H1 (cell line): Measurements from ENCODE around the gene TPRN.

Source experiments
- BRCA1 ChIP-seq: IDR thresholded peaks from 2 replicates; pipeline ENCODE4 v1.6.1; 2012; ENCODE audit warnings: low read depth, low read length, improper control_type of control experiment
- CBX5 ChIP-seq: fragments of 300-800, 300-1000 bp; sonication (generic); IDR thresholded peaks from 2 replicates; pipeline ENCODE4 v1.7.1; 2016; ENCODE audit warnings: antibody characterized with exemption, low read length, low read depth
- CHD2 ChIP-seq: IDR thresholded peaks from 2 replicates; pipeline ENCODE4 v1.6.1; 2012; ENCODE audit warnings: low read length, improper control_type of control experiment
- GABPA ChIP-seq: IDR thresholded peaks from 2 replicates; pipeline ENCODE4 v1.6.1; 2011; ENCODE audit warnings: mild to moderate bottlenecking, low read length, moderate library complexity, borderline replicate concordance; ENCODE audit not compliant: insufficient read depth
- POLR2A ChIP-seq, 2 experiments: IDR thresholded peaks; 1 replicate in 1 of 2; 2 replicates in 1 of 2; pipeline ENCODE4 v1.6.1; 2011; ENCODE audit warnings: low read depth in 2 of 2, low read length in 2 of 2, mild to moderate bottlenecking in 2 of 2; ENCODE audit errors: control extremely low read depth in 1 of 2
- POLR2AphosphoS5 ChIP-seq: IDR thresholded peaks from 2 replicates; pipeline ENCODE4 v1.6.1; 2011; ENCODE audit warnings: low read depth, low read length
- RAD21 ChIP-seq, 2 experiments: IDR thresholded peaks in 1 of 2; conservative IDR thresholded peaks in 1 of 2; 2 replicates each; pipeline ENCODE4 v1.6.1; 2011; ENCODE audit warnings: low read depth in 2 of 2, low read length in 2 of 2, improper control_type of control experiment in 1 of 2, inconsistent platforms in 1 of 2, mild to moderate bottlenecking in 1 of 2, moderate library complexity in 1 of 2
- RNF2 ChIP-seq: fragments of 200-900, 300-1000 bp; sonication (generic); IDR thresholded peaks from 2 replicates; pipeline ENCODE4 v1.7.1; 2016; ENCODE audit warnings: borderline replicate concordance, low read depth, mild to moderate bottlenecking, antibody characterized with exemption, low read length; ENCODE audit not compliant: poor library complexity, severe bottlenecking; ENCODE audit errors: missing control alignments
- SRF ChIP-seq: IDR thresholded peaks from 2 replicates; pipeline ENCODE4 v1.6.1; 2011; ENCODE audit warnings: mild to moderate bottlenecking, low read depth, low read length, moderate library complexity
- ZNF274 ChIP-seq: IDR thresholded peaks from 2 replicates; pipeline ENCODE4 v1.7.0; 2012; ENCODE audit warnings: low read length, borderline replicate concordance; ENCODE audit errors: extremely low read depth
- TF ChIP-seq, protein P1 (sequence below), 3 experiments: IDR thresholded peaks; 1 replicate in 2 of 3; 2 replicates in 1 of 3; pipeline versions ENCODE4 v1.5.1 to v1.6.1; 2011; ENCODE audit warnings: low read length in 3 of 3, mild to moderate bottlenecking in 3 of 3, inconsistent platforms in 2 of 3, low read depth in 1 of 3, moderate library complexity in 1 of 3; ENCODE audit not compliant: insufficient read depth in 1 of 3; ENCODE audit errors: control extremely low read depth in 1 of 3
- TF ChIP-seq, protein P2 (sequence below): IDR thresholded peaks from 2 replicates; pipeline ENCODE4 v1.6.1; 2012; ENCODE audit warnings: inconsistent platforms

DNA sequence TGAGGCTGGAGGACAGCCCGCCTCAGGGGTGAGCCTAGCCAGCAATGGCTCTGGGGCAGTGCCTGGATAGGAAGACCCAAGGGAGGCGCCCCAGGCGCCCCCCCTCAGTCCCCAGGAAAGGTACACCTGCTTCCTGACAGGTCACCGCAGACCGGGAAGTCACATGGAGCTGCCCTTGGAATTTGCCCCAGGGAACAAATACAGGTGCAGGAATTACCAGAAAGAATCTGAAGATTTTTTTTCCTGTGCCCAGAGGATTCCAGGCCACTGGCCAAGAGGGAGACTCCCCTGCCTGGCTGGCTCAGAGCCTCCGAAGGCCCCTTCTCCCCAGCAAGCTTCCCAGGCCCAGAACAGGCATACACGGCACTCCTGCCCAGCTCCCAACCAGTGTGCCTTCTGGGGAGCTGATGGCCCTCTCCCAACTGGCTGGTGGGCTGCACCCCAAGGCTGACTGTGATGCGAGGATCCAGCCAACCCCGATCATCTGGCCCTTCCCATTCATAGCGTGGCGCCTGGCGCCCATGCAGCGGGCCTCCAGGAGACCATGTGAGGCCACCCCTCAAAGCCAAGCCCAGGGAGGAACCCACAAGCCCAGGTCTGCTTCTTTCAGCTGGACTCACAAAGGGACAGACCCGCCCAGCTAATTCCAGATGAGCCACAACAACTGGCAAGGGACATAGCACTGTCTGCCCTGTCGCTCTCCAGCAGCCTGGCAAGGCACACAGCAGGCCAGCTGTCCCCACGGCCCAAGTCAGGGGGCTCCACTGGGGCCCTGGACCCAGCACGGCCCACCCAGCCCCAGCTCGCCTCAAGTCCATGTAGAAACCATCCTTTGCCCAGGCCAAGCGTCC is 2.3 kb downstream of the TPRN start:
- no peak for TF ChIP-seq POLR2A (IDR thresholded peaks at IDR 0.05; ENCODE audit: control extremely low read depth in 1 of 2, low read depth in 2 of 2, low read length in 2 of 2)
- TF ChIP-seq, protein P1, sequence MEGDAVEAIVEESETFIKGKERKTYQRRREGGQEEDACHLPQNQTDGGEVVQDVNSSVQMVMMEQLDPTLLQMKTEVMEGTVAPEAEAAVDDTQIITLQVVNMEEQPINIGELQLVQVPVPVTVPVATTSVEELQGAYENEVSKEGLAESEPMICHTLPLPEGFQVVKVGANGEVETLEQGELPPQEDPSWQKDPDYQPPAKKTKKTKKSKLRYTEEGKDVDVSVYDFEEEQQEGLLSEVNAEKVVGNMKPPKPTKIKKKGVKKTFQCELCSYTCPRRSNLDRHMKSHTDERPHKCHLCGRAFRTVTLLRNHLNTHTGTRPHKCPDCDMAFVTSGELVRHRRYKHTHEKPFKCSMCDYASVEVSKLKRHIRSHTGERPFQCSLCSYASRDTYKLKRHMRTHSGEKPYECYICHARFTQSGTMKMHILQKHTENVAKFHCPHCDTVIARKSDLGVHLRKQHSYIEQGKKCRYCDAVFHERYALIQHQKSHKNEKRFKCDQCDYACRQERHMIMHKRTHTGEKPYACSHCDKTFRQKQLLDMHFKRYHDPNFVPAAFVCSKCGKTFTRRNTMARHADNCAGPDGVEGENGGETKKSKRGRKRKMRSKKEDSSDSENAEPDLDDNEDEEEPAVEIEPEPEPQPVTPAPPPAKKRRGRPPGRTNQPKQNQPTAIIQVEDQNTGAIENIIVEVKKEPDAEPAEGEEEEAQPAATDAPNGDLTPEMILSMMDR (IDR thresholded peaks at IDR 0.05; ENCODE audit: control extremely low read depth in 1 of 3, insufficient read depth in 1 of 3, low read depth in 1 of 3, low read length in 3 of 3) = no peak
- no peak for TF ChIP-seq BRCA1
- no peak for TF ChIP-seq CHD2
- TF ChIP-seq RNF2 = no peak
- no peak for TF ChIP-seq ZNF274
- TF ChIP-seq POLR2AphosphoS5 = no peak
- TF ChIP-seq CBX5 = no peak
- no peak for TF ChIP-seq SRF
- TF ChIP-seq RAD21 (IDR thresholded peaks at IDR 0.05 in 1 of 2, conservative IDR thresholded peaks at IDR 0.05 in 1 of 2; ENCODE audit: low read depth in 2 of 2, low read length in 2 of 2) = no peak
- TF ChIP-seq, protein P2, sequence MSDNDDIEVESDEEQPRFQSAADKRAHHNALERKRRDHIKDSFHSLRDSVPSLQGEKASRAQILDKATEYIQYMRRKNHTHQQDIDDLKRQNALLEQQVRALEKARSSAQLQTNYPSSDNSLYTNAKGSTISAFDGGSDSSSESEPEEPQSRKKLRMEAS = no peak
- no peak for TF ChIP-seq GABPA
